PFSK-1 (cell line): ENCODE results near the gene IL18R1.

Source experiments
- FOXP2 ChIP-seq: optimal IDR thresholded peaks from 2 replicates; pipeline ENCODE3; 2011; ENCODE audit warnings: borderline replicate concordance, control low read depth, inconsistent platforms; ENCODE audit not compliant: insufficient read depth; ENCODE audit errors: extremely low read length, extremely low read depth
- POLR2AphosphoS5 ChIP-seq: IDR thresholded peaks from 2 replicates; pipeline ENCODE4 v1.6.1; 2012; ENCODE audit warnings: low read depth, mild to moderate bottlenecking, control low read depth, low read length, moderate library complexity
- SIN3A ChIP-seq: IDR thresholded peaks from 2 replicates; pipeline ENCODE4 v1.6.1; 2012; ENCODE audit warnings: mild to moderate bottlenecking, low read length, moderate library complexity, borderline replicate concordance; ENCODE audit not compliant: insufficient read depth
- TAF1 ChIP-seq: IDR thresholded peaks from 2 replicates; pipeline ENCODE4 v1.6.1; 2012; ENCODE audit warnings: low read length, control low read depth, borderline replicate concordance; ENCODE audit not compliant: insufficient read depth
- TF ChIP-seq, protein P1 (sequence below), 2 experiments: IDR thresholded peaks; 2 replicates each; pipeline versions ENCODE4 v1.6.1 to v1.8.0; 2011 to 2012; ENCODE audit warnings: low read depth in 2 of 2, low read length in 2 of 2, control low read depth in 1 of 2, inconsistent platforms in 1 of 2, mild to moderate bottlenecking in 1 of 2, moderate library complexity in 1 of 2; ENCODE audit not compliant: insufficient read depth in 1 of 2

IL18R1 gene

DNA sequence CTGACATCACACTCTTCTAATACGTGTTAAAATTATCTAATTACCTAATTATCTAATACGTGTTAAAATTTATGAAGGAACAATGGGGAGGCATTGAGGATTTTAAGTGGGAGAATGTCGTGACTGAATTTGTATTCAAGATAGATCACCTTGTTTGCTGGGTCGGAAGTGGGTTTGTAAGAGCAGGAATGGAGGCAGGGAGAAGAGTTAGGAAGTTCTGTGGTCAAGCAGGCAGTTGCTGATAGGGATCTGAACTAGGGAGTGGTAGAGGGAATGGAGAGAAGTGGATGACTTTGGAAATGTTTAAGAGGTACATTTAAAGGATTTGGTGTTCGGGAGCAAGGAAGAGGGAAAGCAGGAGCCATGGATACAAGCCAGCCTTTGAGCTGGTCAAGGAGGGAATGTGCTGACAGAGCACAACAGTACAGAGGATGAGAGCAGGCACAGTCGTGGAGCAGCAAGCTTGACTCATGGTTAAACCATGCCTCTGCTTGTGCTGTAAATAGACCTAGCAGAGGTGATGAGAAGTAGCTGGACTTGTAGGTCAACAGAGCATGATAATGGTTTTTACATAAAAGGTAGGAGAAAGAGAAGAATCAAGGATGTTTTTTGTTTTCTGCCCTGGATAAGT, 83.6 kb downstream of the IL18R1 start:
- TF ChIP-seq SIN3A (no peak), TAF1 (no peak), POLR2AphosphoS5 (no peak), FOXP2 (no peak)
- TF ChIP-seq, protein P1, sequence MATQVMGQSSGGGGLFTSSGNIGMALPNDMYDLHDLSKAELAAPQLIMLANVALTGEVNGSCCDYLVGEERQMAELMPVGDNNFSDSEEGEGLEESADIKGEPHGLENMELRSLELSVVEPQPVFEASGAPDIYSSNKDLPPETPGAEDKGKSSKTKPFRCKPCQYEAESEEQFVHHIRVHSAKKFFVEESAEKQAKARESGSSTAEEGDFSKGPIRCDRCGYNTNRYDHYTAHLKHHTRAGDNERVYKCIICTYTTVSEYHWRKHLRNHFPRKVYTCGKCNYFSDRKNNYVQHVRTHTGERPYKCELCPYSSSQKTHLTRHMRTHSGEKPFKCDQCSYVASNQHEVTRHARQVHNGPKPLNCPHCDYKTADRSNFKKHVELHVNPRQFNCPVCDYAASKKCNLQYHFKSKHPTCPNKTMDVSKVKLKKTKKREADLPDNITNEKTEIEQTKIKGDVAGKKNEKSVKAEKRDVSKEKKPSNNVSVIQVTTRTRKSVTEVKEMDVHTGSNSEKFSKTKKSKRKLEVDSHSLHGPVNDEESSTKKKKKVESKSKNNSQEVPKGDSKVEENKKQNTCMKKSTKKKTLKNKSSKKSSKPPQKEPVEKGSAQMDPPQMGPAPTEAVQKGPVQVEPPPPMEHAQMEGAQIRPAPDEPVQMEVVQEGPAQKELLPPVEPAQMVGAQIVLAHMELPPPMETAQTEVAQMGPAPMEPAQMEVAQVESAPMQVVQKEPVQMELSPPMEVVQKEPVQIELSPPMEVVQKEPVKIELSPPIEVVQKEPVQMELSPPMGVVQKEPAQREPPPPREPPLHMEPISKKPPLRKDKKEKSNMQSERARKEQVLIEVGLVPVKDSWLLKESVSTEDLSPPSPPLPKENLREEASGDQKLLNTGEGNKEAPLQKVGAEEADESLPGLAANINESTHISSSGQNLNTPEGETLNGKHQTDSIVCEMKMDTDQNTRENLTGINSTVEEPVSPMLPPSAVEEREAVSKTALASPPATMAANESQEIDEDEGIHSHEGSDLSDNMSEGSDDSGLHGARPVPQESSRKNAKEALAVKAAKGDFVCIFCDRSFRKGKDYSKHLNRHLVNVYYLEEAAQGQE (IDR thresholded peaks at IDR 0.05; ENCODE audit: insufficient read depth in 1 of 2, low read depth in 2 of 2, low read length in 2 of 2), result no peak

DNA sequence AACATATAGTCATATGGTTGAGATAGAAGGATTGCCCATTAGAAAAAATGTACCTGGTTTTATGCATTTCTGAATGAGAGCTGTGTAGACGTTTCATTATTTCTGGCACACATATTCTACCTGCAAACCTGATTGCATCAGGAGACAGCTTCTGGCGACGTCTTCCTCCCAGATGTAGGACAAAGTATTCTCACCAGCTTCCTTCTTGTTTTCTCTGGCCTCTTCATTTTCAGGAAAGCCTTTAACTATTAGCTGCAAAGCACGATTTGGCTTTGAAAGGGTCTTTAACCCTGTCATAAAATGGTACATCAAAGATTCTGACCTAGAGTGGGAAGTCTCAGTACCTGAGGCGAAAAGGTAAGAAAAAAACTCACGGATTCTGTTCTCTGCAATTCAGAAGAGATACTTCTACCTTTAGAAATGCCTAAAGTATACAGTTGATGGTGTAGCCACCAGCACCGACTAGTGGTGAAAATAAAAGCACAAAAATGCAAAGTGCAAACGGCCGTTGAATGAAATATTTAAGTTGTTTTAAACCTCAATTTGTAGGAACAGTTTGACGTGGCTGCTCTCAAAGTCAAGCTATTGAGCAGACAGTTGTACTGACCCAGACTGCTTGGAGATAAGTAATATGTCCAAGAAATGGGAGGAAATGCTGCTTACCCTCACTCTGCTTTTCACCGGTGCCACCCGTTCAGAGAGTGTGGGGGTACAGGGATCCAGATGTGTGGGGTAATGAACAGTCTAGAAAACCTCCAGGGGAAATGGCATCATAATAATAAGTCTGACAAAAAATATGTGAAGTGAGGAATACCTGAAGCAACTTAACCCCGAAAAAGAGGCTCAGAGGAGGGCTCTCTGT, 87.6 kb downstream of the IL18R1 start:
- TF ChIP-seq, protein P1 (IDR thresholded peaks at IDR 0.05; ENCODE audit: insufficient read depth in 1 of 2, low read depth in 2 of 2, low read length in 2 of 2), result no peak
- TF ChIP-seq POLR2AphosphoS5 (no peak), FOXP2 (no peak), TAF1 (no peak), SIN3A (no peak)

DNA sequence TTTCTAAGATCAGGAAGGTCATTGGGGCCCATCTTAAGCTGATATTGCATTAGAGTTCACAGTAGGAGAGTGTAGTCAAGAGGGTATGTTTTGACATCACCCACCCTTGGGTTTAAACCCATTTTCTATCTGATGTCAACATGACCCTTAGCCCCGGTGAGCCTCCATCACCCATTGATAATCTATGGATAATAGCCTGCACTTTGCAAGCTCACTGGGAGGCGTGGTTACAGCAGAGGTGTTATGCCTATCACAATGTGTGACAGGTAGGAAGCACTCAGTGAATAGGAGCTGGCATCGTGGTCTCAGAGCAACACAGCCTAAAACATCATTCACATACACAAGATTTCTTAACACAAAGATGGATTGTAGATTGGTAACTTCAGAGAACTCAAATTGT, 88.6 kb downstream of the IL18R1 start:
- no peak for TF ChIP-seq TAF1
- TF ChIP-seq POLR2AphosphoS5, result no peak

DNA sequence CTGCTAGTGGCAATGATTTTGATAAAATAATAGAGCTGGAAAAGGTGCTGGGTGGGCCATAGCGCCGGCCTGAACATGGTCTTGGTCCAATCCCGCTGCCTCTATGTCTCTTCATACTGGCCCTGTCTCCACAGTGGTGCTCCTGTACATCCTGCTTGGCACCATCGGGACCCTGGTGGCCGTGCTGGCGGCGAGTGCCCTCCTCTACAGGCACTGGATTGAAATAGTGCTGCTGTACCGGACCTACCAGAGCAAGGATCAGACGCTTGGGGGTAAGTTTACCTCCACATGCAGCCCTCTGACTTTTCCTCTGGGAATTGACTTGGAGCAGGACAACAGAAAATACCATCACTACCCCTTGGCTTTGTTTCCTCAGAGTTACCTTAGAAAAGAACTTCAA, 91.3 kb downstream of the IL18R1 start:
- TF ChIP-seq POLR2AphosphoS5, result no peak
- TF ChIP-seq SIN3A, result no peak
- TF ChIP-seq TAF1, result no peak
- TF ChIP-seq, protein P1 (IDR thresholded peaks at IDR 0.05; ENCODE audit: insufficient read depth in 1 of 2, low read depth in 2 of 2, low read length in 2 of 2), result no peak
- TF ChIP-seq FOXP2, result no peak
